Measurements from ENCODE around the gene ASB15. TPM values are rescaled to one million over a fixed set of nuclear protein-coding genes. Genes with fewer than 3 reads are reported as not detected.

Gene ASB15
- total and polyA plus RNA-seq, 2 of the 13 experiments (the other 11 are each of a cell fraction or from before 2014, with no cell fraction given) = not detected

- no peak overlapping the region for H3K4me3 ChIP-seq (replicated peaks in 1 of 3; ENCODE audit: insufficient read depth in 1 of 3, low read depth in 2 of 3, low read length in 3 of 3)
- no peak overlapping the region for H3K9ac ChIP-seq (ENCODE audit: insufficient read depth, low read depth, low read length)
- no peak for ATAC-seq
- no peak overlapping the region for H2AFZ ChIP-seq (ENCODE audit: low read length)
- H3K9me3 ChIP-seq (ENCODE audit: low read length) = no peaks in the 10 kb centered on the region
- no peaks in the 10 kb centered on the region for H3K27me3 ChIP-seq (ENCODE audit: control insufficient read depth in 1 of 2, insufficient read depth in 2 of 2, low read length in 2 of 2)
- no peak overlapping the region for H3K4me2 ChIP-seq (ENCODE audit: low read depth, low read length)
- no peak overlapping the region for H3K27ac ChIP-seq (ENCODE audit: extremely low read length, insufficient read depth, low read length)
- intact Hi-C loops (cut with micrococcal nuclease; ENCODE audit: unreplicated experiment) = no loop called here
- ChIA-PET CTCF (ENCODE audit: low intra/inter-chr PET ratio, low total read pairs) (no interaction called here), POLR2A (no interaction called here)
- peaks cover 14% of the 10 kb centered on the region for H3K4me1 ChIP-seq (ENCODE audit: insufficient read depth, low read length)
- DNase-seq (ENCODE audit: low spot score) = no peak
- no peaks in the 10 kb centered on the region for H3K79me2 ChIP-seq (ENCODE audit: insufficient read depth, low read length)
- no peak for TF ChIP-seq SNAI1 (CRISPR knock-in tag; IDR thresholded peaks at IDR 0.05; ENCODE audit: borderline replicate concordance)
- TF ChIP-seq SAFB2 (CRISPR knock-in tag; IDR thresholded peaks at IDR 0.05; ENCODE audit: borderline replicate concordance, low read depth) = no peak
- no peak for TF ChIP-seq ZNF740 (CRISPR knock-in tag; IDR thresholded peaks at IDR 0.05)
- FAIRE-seq = no peak
- 71% methylated on average over 2 of the region's 2 CpGs for WGBS (ENCODE audit: low lambda C conversion rate)
- no peaks in the 10 kb centered on the region for H4K20me1 ChIP-seq (ENCODE audit: insufficient read depth, low read length)
- in situ Hi-C loops (cut with HindIII; ENCODE audit: extremely low pct_ligation_motif_present, low pct_unique_long_range_greater_than_20kb) = loop anchor here (10.0 kb wide), 1 partner anchor 225 kb away; no protein-coding TSS in a partner anchor
- H3K36me3 ChIP-seq (replicated peaks in 1 of 2; ENCODE audit: control insufficient read depth in 1 of 2, insufficient read depth in 2 of 2, low read length in 2 of 2) = no peaks in the 10 kb centered on the region
- no TSS peak for BruUV-seq (replicated peaks)
Measured at GRCh38 chr7:123639631-123640030, 38.0 kb downstream of the ASB15 start.

- intact Hi-C loops (cut with micrococcal nuclease; ENCODE audit: unreplicated experiment) = no loop called here
- POLR2A ChIA-PET = no interaction called here
Measured at GRCh38 chr7:123640583-123640982, 39.0 kb downstream of the ASB15 start.

More at GRCh38 chr7:123640583-123640982, 39.0 kb downstream of the ASB15 start:
- Histone ChIP-seq H2AFZ (ENCODE audit: low read length) (no peak overlapping the region), H3K4me3 (replicated peaks in 1 of 3; ENCODE audit: insufficient read depth in 1 of 3, low read depth in 2 of 3, low read length in 3 of 3) (no peak overlapping the region), H3K27me3 (ENCODE audit: control insufficient read depth in 1 of 2, insufficient read depth in 2 of 2, low read length in 2 of 2) (no peaks in the 10 kb centered on the region), H3K4me1 (ENCODE audit: insufficient read depth, low read length) (peaks cover 15% of the 10 kb centered on the region), H3K9me3 (ENCODE audit: low read length) (no peaks in the 10 kb centered on the region), H4K20me1 (ENCODE audit: insufficient read depth, low read length) (no peaks in the 10 kb centered on the region), H3K27ac (ENCODE audit: extremely low read length, insufficient read depth, low read length) (no peak overlapping the region), H3K79me2 (ENCODE audit: insufficient read depth, low read length) (no peaks in the 10 kb centered on the region), H3K36me3 (replicated peaks in 1 of 2; ENCODE audit: control insufficient read depth in 1 of 2, insufficient read depth in 2 of 2, low read length in 2 of 2) (no peaks in the 10 kb centered on the region), H3K9ac (ENCODE audit: insufficient read depth, low read depth, low read length) (no peak overlapping the region), H3K4me2 (ENCODE audit: low read depth, low read length) (no peak overlapping the region)
- no TSS peak for BruUV-seq (replicated peaks)
- CTCF ChIA-PET (ENCODE audit: low intra/inter-chr PET ratio, low total read pairs) = no interaction called here
- in situ Hi-C loops (cut with HindIII; ENCODE audit: extremely low pct_ligation_motif_present, low pct_unique_long_range_greater_than_20kb) = no loop called here
- DNase-seq (ENCODE audit: low spot score) = no peak
- no peak for ATAC-seq
- FAIRE-seq = no peak
- no peak for TF ChIP-seq ZNF891 (CRISPR knock-in tag; IDR thresholded peaks at IDR 0.05)
- TF ChIP-seq HNRNPK (IDR thresholded peaks at IDR 0.05; ENCODE audit: low read depth, low read length, poor library complexity, severe bottlenecking) = peak; percentile 76
- TF ChIP-seq JARID2 (CRISPR knock-in tag; IDR thresholded peaks at IDR 0.05; ENCODE audit: insufficient replicate concordance) = no peak
- no peak for TF ChIP-seq ZUFSP (CRISPR knock-in tag; IDR thresholded peaks at IDR 0.05; ENCODE audit: borderline replicate concordance)
